GM12874 (cell line): ENCODE measurements around the gene SPRED2.

Experiments
- TF ChIP-seq, protein P1 (sequence below): IDR thresholded peaks from 2 replicates; pipeline ENCODE4 v1.5.1; 2011; ENCODE audit warnings: low read depth, mild to moderate bottlenecking, control low read depth, low read length, moderate library complexity; ENCODE audit not compliant: insufficient read depth

Gene SPRED2

DNA sequence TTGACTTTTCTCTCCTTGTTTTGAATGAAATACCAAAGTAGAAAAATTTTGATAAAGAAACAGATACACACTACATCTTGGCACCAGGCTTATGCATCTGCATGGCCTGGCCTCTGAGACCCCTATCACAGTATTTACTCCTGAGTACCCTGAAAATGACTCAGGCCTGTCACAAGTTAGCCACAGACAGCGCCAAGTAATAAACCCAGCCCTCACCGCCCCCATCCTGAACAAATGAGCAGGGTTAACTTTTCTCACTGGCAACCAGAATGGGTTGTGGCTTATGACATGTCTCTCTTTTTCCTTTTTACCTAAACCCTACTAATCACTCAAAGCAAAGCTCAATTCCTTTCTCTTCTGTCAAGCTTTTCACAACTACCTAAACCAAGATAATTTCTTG is 35.3 kb downstream of the SPRED2 start:
- TF ChIP-seq, protein P1, sequence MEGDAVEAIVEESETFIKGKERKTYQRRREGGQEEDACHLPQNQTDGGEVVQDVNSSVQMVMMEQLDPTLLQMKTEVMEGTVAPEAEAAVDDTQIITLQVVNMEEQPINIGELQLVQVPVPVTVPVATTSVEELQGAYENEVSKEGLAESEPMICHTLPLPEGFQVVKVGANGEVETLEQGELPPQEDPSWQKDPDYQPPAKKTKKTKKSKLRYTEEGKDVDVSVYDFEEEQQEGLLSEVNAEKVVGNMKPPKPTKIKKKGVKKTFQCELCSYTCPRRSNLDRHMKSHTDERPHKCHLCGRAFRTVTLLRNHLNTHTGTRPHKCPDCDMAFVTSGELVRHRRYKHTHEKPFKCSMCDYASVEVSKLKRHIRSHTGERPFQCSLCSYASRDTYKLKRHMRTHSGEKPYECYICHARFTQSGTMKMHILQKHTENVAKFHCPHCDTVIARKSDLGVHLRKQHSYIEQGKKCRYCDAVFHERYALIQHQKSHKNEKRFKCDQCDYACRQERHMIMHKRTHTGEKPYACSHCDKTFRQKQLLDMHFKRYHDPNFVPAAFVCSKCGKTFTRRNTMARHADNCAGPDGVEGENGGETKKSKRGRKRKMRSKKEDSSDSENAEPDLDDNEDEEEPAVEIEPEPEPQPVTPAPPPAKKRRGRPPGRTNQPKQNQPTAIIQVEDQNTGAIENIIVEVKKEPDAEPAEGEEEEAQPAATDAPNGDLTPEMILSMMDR, result no peak

DNA sequence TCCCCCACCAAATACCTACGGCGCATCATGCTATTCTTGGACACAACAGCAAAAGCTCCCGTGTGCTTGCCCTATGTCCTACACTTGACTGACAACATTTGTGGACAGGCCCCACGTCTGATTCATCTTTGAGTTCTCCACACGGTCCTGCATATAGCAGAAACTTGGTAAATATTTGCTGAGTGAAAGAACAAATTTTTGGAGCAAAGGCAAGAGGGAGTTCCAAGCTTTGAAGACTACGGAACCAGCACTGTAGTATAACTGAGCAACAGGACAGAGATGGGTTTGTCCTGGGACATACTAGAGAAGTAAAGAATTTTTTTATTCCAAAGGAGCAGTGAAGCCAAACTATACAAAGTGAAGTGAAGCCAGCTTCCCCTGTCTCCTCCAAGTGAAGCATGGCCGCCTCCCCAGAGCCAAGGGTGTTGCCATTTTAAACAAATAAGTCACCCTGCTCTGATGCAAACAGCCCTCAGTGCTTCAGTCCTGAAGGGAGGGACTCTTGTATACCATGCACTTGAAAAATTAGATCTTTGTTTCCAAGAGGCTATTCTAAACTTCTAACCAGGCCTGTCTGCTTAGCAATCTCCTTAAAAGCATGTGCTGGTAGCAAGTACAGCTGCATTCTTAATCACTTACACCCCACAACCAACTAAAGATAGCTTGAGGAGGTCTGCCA is 35.9 kb downstream of the SPRED2 start:
- TF ChIP-seq, protein P1, result no peak

DNA sequence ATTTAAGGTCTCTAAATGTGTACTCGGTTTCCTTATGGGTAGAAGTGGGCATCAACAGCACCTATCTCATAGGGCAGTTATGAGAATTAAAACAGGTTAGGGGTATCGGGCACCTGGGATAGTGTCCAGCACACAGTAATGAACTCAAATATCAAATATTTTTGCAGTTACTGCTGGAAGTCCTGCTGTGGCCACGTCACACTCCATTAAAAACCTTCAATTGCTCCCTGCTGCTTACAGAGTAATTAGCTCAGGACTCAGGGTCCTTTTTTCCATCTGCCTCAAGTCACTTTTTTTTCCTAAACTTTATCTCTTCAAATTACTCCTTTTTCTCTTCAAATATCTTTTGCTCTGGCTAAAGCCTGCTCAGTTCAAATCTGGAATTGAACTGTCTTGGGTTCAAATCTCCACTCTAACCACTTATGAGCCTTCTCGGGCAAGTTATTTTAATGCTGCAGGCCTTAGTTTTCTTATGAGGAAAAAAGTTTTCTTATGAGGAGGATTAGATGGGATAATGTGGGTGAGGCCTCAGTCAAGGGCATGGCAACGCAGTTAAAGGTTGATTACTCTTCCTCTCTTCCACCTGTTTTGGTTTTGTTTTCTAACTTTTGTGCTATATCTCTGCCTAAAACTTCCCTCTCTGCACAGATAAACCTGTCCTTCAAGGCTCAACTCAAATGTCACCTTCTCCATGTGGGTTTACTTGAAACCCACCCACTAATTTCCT is 36.6 kb downstream of the SPRED2 start:
- TF ChIP-seq, protein P1, result no peak

DNA sequence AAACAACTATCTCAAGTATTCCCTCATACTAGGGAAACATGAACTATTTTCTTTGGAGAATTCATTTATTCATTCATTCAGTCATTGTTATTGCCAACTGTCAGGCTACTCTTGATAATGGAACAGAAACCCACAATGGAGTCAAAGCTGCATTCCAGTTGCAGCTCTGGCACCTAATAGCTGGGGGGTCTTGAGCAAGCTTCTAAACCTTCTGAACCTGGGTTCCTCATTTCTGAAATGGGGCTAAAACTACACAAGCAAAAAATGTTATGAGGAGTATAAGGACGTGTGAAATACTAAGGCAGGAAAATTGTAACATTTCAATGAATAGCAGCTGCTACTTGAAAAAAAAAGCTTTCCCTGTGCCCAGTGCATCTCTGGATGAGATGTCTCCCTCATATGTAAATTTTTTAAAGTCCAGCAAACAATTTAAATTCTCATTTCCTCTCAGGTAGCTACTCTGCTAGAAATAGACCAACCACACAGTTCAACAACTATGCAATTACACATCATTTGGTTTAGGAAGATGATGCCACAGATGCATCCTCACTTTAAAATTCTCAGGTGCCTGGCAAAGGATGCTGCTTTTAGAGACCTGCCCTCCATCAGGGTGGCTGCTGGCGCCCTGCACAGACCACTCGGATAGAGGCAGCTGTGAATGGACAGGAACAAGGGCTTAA is 38.5 kb downstream of the SPRED2 start:
- TF ChIP-seq, protein P1, result no peak

DNA sequence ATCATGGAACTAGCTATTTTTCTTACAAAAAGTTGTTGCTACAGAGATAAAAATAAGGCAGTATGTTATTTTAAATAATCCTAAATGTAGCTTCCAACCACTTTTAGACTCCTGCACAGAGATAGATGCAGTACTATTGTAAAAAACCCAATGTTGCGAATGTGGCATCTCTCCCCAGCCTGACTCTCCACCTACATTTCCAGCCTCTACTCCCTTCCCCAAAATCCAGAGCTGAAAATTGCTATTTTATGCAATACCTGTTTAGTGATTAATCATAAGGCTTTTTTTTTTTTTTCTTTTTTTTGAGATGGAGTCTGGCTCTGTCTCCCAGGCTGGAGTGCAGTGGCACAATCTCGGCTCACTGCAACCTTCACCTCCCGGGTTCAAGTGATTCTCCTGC is 39.4 kb downstream of the SPRED2 start:
- TF ChIP-seq, protein P1, result no peak

DNA sequence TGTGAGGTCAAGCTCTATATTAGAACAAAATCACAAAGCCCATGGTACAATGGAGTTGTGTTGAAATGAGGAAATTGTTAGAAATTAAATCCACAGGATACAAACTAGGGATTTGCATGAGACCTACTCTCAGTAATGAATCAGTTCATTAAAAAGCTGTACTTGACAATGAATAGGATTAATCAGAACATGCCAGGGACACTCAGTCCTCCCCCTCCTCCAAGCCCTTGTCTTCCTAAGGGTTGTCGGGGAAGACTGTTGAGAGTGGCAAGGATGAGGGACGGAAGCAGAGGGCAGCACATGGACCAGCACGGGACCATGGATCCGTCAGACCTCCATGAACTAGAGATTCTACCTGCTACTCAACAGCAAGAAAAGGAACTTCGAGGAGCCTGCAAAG is 39.8 kb downstream of the SPRED2 start:
- TF ChIP-seq, protein P1, result no peak

DNA sequence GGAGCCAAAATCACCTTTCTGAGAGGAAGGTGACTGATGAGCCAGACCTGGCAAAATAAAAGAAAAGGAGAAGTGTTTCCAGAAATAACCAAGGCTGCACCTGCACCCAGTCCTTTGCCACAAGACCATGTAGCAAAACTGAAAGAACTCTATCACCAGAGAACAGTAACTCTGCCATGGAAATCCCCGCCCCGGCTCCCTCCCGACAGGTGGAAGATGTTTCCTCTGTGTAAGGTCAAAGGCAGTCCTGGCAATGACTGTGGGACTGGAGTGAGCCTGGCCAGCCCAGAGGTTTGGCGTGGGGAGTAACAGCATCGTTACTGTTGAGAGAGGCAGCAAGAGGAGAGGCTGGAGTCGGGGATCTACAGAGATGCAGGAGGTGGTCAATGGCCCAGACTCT is 42.3 kb downstream of the SPRED2 start:
- TF ChIP-seq, protein P1, result no peak
